Measurements from ENCODE around the gene HOMER2. TPM values are rescaled to one million over a fixed set of nuclear protein-coding genes. Genes with fewer than 3 reads are reported as not detected.
A peak's percentile ranks its signal among the peaks of the same experiment; 100 is the strongest.

Gene HOMER2
- total RNA-seq, 1 donor from 2014 or later = 48.5 TPM

DNA sequence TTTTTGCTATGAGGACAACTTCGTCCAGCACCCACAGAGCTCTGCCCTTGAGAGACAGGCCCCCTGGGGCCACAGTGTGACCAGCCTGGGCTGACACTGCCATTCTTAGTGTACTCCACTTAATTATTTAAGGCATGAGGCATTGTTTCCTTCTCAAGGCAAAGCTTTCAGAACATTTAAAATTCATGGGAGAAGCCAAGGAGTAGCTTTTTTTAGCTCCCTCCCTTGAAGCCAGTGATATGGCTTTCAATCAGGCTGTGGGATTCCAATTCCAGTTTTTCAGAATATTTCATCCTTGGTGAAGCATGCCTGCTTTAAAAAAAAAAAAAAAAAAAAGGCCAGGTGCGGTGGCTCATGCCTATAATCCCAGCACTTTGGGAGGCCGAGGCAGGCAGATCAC is 21.3 kb downstream of the HOMER2 start:
- no peaks in the 10 kb centered on the region for H3K9me3 ChIP-seq (replicated peaks)
- intact Hi-C loops (cut with micrococcal nuclease) = no loop called here
- H3K27ac ChIP-seq (replicated peaks) = no peak overlapping the region
- DNase-seq = no peak
- no peaks in the 10 kb centered on the region for H3K27me3 ChIP-seq (ENCODE audit: low read depth)
- TF ChIP-seq, protein P1, sequence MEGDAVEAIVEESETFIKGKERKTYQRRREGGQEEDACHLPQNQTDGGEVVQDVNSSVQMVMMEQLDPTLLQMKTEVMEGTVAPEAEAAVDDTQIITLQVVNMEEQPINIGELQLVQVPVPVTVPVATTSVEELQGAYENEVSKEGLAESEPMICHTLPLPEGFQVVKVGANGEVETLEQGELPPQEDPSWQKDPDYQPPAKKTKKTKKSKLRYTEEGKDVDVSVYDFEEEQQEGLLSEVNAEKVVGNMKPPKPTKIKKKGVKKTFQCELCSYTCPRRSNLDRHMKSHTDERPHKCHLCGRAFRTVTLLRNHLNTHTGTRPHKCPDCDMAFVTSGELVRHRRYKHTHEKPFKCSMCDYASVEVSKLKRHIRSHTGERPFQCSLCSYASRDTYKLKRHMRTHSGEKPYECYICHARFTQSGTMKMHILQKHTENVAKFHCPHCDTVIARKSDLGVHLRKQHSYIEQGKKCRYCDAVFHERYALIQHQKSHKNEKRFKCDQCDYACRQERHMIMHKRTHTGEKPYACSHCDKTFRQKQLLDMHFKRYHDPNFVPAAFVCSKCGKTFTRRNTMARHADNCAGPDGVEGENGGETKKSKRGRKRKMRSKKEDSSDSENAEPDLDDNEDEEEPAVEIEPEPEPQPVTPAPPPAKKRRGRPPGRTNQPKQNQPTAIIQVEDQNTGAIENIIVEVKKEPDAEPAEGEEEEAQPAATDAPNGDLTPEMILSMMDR (IDR thresholded peaks at IDR 0.05; ENCODE audit: borderline replicate concordance) = no peak
- H3K36me3 ChIP-seq = no peaks in the 10 kb centered on the region
- H3K4me1 ChIP-seq = peaks cover 8% of the 10 kb centered on the region
- H3K4me3 ChIP-seq = no peak overlapping the region

DNA sequence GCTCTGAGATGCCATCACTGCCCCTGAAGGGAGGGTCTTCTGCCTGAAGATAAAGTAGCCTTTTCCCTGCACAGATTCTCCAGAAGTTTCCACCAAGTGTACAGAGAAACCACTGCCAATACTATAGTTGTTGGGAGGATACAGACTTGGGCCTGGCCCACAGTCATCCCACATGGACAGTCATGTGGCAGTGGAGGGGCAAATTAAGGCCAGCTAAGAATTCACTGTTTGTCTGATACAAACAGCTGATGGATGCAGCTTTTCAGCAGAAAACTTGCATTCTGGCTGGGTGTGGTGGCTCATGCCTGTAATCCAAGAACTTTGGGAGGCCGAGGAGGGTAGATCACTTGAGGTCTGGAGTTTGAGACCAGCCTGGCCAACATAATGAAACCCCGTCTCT is 22.1 kb downstream of the HOMER2 start:
- TF ChIP-seq, protein P1 (IDR thresholded peaks at IDR 0.05; ENCODE audit: borderline replicate concordance) = no peak
- no peak overlapping the region for H3K27ac ChIP-seq (replicated peaks)
- no peak overlapping the region for H3K4me3 ChIP-seq
- DNase-seq = no peak
- H3K9me3 ChIP-seq (replicated peaks) = no peaks in the 10 kb centered on the region
- intact Hi-C loops (cut with micrococcal nuclease) = no loop called here
- H3K36me3 ChIP-seq = no peaks in the 10 kb centered on the region
- H3K27me3 ChIP-seq (ENCODE audit: low read depth) = no peaks in the 10 kb centered on the region
- H3K4me1 ChIP-seq = peaks cover 8% of the 10 kb centered on the region

DNA sequence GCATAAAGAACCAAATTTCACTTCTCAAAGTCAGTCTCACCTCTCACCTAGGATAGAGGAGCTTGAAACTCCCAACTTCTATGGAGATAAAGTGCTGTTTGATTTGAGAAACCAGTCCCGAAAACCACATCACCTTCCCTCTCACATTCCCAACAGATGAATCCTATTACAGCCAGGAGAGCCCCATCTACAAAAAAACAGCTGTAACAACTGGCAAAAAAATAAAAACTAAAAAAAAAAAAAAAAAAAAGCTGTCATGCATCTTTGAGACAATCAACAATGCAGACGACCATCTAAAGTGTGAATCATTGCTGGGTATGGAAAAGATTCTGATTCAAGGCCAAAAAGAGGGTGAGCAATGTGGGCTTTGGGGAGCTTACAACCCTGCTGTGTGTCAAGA is 23.8 kb downstream of the HOMER2 start:
- Histone ChIP-seq H3K27me3 (ENCODE audit: low read depth) (no peaks in the 10 kb centered on the region), H3K9me3 (replicated peaks) (no peaks in the 10 kb centered on the region), H3K4me3 (no peak overlapping the region), H3K36me3 (no peaks in the 10 kb centered on the region), H3K4me1 (peaks cover 8% of the 10 kb centered on the region), H3K27ac (replicated peaks) (no peak overlapping the region)
- DNase-seq = no peak
- intact Hi-C loops (cut with micrococcal nuclease) = no loop called here
- TF ChIP-seq, protein P1 (IDR thresholded peaks at IDR 0.05; ENCODE audit: borderline replicate concordance) = no peak

DNA sequence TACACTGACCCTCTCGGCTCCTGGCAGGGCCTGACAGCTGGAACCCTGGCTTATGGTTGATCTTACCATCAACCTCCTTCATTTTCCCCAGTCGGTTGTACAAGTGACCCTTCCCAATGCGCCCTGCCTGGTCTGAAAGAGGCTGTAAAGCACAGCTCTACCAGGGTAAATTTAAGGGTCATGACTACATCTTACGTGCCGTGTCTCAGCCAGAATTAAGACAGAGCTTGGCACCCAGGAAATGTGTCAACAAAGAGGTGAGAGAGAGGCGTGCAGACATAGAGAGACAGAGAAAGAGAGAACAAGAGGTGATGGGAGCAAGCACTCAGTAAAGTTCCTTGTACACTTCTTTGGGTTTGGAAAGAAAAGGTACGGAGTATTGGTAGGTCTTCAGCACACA is 28.8 kb downstream of the HOMER2 start:
- intact Hi-C loops (cut with micrococcal nuclease) = no loop called here
- DNase-seq = no peak
- TF ChIP-seq, protein P1 (IDR thresholded peaks at IDR 0.05; ENCODE audit: borderline replicate concordance) = no peak
- Histone ChIP-seq H3K27ac (replicated peaks) (no peak overlapping the region), H3K9me3 (replicated peaks) (no peaks in the 10 kb centered on the region), H3K4me3 (no peak overlapping the region), H3K4me1 (peaks cover 32% of the 10 kb centered on the region), H3K27me3 (ENCODE audit: low read depth) (no peaks in the 10 kb centered on the region), H3K36me3 (no peaks in the 10 kb centered on the region)

DNA sequence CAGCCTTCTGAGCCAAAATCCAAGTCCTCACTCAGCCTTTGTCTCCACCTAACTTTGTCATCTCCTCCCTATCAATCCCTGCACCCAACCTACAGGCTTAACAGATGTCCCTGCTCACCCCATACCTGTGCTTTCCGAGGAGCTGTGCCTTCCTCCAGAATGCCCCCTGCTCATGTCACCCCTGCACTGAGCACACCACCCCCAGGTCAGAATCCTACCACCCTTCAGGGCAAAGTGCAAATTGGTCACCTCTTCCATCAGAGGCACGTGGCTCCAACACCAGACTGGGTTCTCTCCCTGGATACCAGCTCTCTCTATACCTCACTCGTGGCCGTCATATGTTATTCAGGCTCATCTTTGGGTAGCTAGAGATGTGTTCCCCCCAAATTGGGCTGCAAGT is 29.8 kb downstream of the HOMER2 start:
- intact Hi-C loops (cut with micrococcal nuclease) = no loop called here
- Histone ChIP-seq H3K27me3 (ENCODE audit: low read depth) (no peaks in the 10 kb centered on the region), H3K36me3 (no peaks in the 10 kb centered on the region), H3K4me1 (peaks cover 42% of the 10 kb centered on the region), H3K9me3 (replicated peaks) (no peaks in the 10 kb centered on the region), H3K4me3 (no peak overlapping the region), H3K27ac (replicated peaks) (peak overlapping the region; percentile 34)
- TF ChIP-seq, protein P1 (IDR thresholded peaks at IDR 0.05; ENCODE audit: borderline replicate concordance) = no peak
- DNase-seq = no peak

DNA sequence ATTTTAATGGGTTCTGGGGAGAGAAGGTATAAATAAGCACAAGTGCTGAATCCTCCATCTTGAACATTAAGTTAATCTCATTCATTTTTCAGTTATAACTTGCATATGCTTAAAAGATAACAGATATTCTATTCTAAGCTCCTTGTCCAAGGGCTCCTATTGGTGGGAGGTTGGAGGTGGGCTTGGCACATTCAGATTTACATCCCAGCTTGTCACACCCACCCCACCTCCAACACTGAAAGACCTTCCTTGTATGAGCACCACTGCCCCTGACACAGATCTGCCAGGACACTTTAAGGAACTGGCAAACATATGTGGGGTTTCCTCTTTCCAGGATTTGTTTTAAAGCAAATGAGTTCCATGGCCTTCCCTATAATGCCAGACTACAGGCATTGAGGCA is 30.6 kb downstream of the HOMER2 start:
- Histone ChIP-seq H3K27ac (replicated peaks) (peak overlapping the region; percentile 34), H3K36me3 (no peaks in the 10 kb centered on the region), H3K4me3 (no peak overlapping the region), H3K27me3 (ENCODE audit: low read depth) (no peaks in the 10 kb centered on the region), H3K9me3 (replicated peaks) (no peaks in the 10 kb centered on the region), H3K4me1 (peaks cover 50% of the 10 kb centered on the region)
- TF ChIP-seq, protein P1 (IDR thresholded peaks at IDR 0.05; ENCODE audit: borderline replicate concordance) = no peak
- intact Hi-C loops (cut with micrococcal nuclease) = no loop called here
- no peak for DNase-seq
